Neural cell (in vitro differentiated cells): ENCODE measurements around the gene MKKS.

Experiments
- CTCF ChIP-seq: fragments of 450-650 bp; IDR thresholded peaks from 2 replicates; pipeline ENCODE4 v1.5.1; 2014; ENCODE audit warnings: antibody characterized with exemption, mild to moderate bottlenecking, moderate library complexity; ENCODE audit not compliant: poor library complexity, severe bottlenecking
- EP300 ChIP-seq: fragments of 450-650 bp; conservative IDR thresholded peaks from 2 replicates; pipeline ENCODE4 v1.6.1; 2014; ENCODE audit warnings: antibody characterized with exemption, mild to moderate bottlenecking, moderate library complexity; ENCODE audit not compliant: poor library complexity, severe bottlenecking

- no peak for TF ChIP-seq CTCF
- no peak for TF ChIP-seq EP300
These were observed 40.7 kb upstream of the MKKS start for GRCh38 chr20:10474606-10475184.
